Activated T-cell treated with anti-CD3 and anti-CD28 coated beads, Interleukin-2, amount 50 U/mL, for 4 hours (primary cell): ENCODE data around the gene PHPT1. TPM values are rescaled to one million over a fixed set of nuclear protein-coding genes. Genes with fewer than 3 reads are reported as not detected.

Experiments used
- ATAC-seq, 2 donors: fragments of 200-7000 bp; cut with Tn5 transposase; one replicate each; pipeline ENCODE4 v1.10.0; 2021
- DNase-seq: peaks from one replicate; pipeline ENCODE4 v3.0.0-alpha.2; 2020
- H3K27me3 Mint-ChIP-seq: one replicate; pipeline ENCODE4 v1.8.0; 2021; ENCODE audit warnings: low read depth, mixed read lengths
- H3K36me3 Mint-ChIP-seq: one replicate; pipeline ENCODE4 v1.8.0; 2022; ENCODE audit warnings: mixed read lengths; ENCODE audit not compliant: insufficient read depth
- H3K4me1 Mint-ChIP-seq: one replicate; pipeline ENCODE4 v1.8.0; 2021; ENCODE audit warnings: low read depth, mixed read lengths
- H3K4me3 Mint-ChIP-seq: one replicate; pipeline ENCODE4 v1.8.0; 2021; ENCODE audit warnings: mild to moderate bottlenecking, moderate library complexity, mixed read lengths
- H3K9me3 Mint-ChIP-seq: one replicate; pipeline ENCODE4 v1.8.0; 2021; ENCODE audit warnings: mixed read lengths
- total RNA-seq, 3 donors: library from RNA; stranded (reverse); gene quantifications; one replicate each; pipeline ENCODE4 v1.2.1, GENCODE V29; 2021

Gene PHPT1
- total RNA-seq, 3 donors from 2014 or later: 112 to 120 (median 119) TPM

DNA sequence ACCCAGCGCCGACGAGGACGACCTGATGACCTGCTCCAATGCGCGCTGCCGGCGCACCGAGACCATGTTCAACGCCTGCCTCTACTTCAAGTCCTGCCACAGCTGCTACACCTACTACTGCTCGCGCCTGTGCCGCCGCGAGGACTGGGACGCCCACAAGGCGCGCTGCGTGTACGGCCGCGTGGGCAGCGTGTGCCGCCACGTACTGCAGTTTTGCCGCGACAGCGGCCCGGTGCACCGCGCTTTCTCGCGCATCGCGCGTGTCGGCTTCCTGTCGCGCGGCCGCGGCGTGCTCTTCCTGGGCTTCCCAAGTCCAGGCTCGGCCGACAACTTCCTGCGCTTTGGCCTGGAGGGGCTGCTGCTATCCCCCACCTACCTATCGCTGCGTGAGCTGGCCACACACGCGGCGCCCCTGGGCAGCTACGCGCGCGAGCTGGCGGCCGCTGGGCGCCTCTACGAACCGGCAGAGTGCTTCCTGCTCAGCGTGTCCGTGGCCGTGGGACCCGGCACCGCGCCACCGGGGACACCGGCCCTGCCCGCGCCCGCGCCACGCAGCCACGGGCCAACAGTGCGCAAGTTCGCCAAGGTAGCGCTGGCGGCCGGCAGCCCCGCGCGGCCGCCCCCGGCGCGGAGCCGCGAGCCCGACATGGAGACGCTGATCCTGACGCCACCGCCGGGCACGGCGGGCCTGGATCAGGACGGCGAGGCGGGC is 2.7 kb upstream of the PHPT1 start:
- H3K9me3 Mint-ChIP-seq: no peaks in the 10 kb centered on the region
- ATAC-seq (no peak), DNase-seq (peak; percentile 36)
- no peaks in the 10 kb centered on the region for H3K36me3 Mint-ChIP-seq
- H3K27me3 Mint-ChIP-seq: peaks cover 16% of the 10 kb centered on the region
- H3K4me1 Mint-ChIP-seq: peaks cover 27% of the 10 kb centered on the region
- H3K4me3 Mint-ChIP-seq: peak overlapping the region; percentile 37

DNA sequence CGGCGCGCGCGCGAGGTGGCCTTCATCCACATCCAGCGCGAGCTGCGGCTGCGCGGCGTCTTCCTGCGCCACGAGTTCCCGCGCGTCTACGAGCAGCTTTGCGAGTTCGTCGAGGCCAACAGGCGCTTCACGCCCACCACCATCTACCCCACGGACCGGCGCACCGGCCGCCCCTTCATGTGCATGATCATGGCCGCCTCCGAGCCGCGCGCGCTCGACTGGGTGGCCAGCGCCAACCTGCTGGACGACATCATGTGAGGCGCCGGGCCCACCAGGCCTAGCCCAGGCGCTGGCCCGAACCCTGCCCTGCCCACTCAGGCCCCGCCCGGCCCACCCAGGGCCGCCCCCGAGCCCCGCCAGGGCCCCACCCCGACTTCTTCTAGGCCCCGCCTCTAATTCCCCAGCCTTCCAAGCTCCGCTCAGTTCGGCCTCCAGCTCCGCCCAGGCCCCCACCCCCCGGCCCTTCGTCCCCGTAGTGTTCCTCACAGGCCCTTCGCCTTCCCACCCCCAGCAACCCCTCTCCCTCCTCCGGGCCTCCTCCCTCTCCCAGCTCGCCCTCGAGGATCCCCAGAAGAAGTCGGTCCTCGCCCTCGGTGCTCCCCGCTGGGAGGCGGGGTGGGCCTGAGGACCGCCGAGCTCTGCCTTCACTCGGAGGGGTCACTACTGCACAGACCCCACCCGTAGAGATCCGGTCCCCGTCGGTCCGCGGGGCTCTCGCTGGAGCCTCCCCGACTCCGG is 2.0 kb upstream of the PHPT1 start:
- H3K36me3 Mint-ChIP-seq: no peaks in the 10 kb centered on the region
- H3K4me1 Mint-ChIP-seq: peaks cover 23% of the 10 kb centered on the region
- H3K4me3 Mint-ChIP-seq: peak overlapping the region; percentile 91
- ATAC-seq (no peak), DNase-seq (no peak)
- peaks cover 16% of the 10 kb centered on the region for H3K27me3 Mint-ChIP-seq
- no peaks in the 10 kb centered on the region for H3K9me3 Mint-ChIP-seq

DNA sequence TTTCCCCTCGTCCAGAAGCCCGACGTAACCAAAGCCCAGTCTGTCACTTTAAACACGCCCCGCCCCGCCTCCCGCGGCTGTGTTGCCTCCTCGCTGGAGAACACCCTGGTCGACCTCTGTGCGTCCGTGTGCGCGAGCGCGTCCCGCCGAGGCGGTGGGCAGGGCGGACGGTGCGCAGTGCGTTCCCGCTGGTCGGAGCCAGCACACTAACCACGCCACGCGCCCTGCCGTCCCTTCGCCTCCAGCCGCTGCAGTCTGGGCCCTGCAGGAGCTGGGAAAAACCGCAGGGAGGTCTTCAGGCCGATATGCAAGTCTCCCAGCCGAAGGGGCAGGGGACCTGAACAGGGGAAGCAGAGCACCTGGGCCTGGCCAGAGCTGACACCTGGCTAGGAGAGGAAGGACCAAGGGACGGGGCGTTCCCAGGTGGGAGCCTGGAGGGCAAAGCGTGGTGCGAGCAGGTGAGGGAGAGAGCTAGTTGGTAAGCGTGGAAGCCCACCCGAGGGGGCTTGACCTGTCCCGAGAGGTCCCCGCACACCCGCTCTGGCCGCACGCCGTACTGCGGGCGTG is 1.3 kb upstream of the PHPT1 start:
- no peaks in the 10 kb centered on the region for H3K36me3 Mint-ChIP-seq
- H3K4me3 Mint-ChIP-seq: peak overlapping the region; percentile 91
- peak; percentile 25 to 27 for ATAC-seq
- peaks cover 21% of the 10 kb centered on the region for H3K4me1 Mint-ChIP-seq
- peaks cover 16% of the 10 kb centered on the region for H3K27me3 Mint-ChIP-seq
- DNase-seq: peak; percentile 56
- H3K9me3 Mint-ChIP-seq: no peaks in the 10 kb centered on the region

DNA sequence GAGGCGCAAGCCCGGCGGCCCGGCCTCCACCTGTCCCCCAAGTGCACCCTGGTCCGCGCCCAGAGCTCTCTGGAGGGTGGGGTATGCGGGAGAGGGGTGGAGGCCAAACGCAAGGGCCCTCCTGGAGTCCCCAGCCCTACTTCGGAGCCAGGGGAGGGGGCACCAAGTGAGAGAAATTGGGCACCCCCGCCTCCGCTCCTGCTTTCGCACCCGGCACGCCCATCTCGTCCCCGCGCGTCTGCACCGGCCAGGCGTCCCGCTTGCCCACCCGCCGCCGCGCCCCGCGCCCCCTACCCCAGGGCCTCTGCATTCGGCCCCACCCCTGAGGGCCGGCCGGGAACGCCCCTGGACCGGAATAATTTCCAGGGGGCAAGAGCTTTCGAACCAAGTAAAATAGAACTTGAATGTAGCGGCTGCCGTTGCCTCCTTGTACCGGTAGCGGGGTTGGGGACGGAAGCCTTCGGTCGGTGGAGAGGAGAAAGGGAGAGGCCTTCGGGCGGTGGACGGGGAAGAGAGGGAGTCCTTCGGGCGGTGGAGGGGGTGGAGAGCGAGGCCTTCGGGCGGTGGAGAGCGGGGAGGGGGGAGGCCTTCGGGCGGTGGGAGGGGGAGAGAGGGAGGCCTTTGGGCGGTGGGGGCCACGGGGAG is 694 bp upstream of the PHPT1 start:
- Mint-ChIP-seq H3K4me3 (peak overlapping the region; percentile 91), H3K27me3 (peaks cover 16% of the 10 kb centered on the region), H3K9me3 (no peaks in the 10 kb centered on the region), H3K36me3 (no peaks in the 10 kb centered on the region), H3K4me1 (peaks cover 19% of the 10 kb centered on the region)
- ATAC-seq (peak; percentile 6 to 7), DNase-seq (no peak)

DNA sequence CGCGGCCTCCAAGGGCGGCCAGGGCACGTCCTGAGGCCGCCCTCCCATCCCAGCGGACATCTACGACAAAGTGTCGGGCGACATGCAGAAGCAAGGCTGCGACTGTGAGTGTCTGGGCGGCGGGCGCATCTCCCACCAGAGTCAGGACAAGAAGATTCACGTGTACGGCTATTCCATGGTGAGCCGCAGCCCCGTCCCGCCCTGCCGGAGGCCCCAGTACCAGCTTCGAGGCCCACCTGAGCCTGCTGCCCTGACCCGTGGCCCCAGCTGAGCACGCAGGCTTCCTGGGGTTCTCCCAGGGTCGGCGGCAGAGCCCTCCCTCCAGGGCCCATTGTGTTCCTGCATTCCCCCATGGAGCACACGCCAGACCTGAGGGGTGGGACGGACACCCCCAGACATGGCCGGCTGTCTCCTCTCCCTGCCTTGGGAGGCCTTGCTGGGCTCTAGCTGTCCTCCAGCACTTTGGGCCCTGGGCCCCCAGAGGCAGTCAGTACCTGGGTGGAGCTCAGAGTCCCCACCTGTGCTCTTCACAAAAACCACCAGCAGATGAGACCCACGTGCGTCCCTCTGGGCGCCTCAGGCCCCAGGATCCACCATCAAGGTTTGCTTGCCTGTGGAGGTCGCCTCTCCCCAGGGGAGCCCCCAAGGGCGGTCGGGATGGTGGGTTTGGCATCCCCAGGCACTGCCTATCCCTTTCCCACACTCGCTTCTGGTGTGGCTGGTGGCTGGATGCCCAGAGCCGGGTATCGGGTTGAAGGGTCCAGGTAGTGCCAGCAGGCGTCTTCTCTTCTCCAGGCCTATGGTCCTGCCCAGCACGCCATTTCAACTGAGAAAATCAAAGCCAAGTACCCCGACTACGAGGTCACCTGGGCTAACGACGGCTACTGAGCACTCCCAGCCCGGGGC is 1.0 kb downstream of the PHPT1 start:
- H3K4me3 Mint-ChIP-seq: peak overlapping the region; percentile 91
- ATAC-seq (no peak), DNase-seq (no peak)
- H3K27me3 Mint-ChIP-seq: peaks cover 15% of the 10 kb centered on the region
- H3K36me3 Mint-ChIP-seq: no peaks in the 10 kb centered on the region
- no peaks in the 10 kb centered on the region for H3K9me3 Mint-ChIP-seq
- peaks cover 15% of the 10 kb centered on the region for H3K4me1 Mint-ChIP-seq

DNA sequence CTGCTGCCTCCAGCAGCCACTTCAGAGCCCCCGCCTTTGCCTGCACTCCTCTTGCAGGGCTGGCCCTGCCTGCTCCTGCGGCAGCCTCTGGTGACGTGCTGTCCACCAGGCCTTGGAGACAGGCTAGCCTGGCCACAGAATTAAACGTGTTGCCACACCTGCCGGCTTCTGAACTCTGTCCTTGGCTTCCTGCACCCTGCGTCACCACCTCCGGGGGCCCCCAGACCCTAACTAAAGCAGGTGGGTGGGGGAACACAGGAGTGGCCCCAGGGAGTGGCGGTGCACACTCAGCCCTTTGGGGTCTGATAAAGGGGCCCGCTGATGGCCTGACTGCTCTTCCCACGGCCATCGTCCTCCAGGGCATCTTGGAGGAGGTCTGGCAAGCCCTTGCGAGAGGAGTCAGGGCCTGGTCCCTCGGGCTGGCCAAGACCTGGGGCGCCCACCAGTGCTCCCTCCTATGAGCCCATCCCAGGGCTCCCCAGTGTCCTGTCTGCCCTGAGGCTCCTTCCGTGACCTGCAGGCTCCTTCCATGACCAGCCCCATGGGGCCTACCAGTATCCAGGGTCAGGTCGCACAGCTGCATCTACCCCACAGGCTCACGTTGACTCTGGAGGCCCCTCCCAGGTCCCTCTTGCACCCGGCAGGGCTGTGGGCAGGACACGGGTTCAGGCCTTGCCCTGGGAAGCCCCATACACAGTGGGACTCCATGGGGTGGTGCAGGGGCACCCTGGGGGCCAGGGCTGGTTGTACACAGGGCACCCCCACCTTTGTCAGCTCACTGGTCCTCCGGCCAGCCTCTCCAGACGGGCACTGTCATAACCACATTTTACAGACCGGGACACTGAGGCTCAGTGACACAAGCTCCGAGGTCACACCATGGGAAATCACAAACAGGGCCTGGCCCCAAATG is 1.9 kb downstream of the PHPT1 start:
- Mint-ChIP-seq H3K27me3 (peaks cover 12% of the 10 kb centered on the region), H3K4me3 (peak overlapping the region; percentile 16), H3K9me3 (no peaks in the 10 kb centered on the region), H3K4me1 (peaks cover 14% of the 10 kb centered on the region), H3K36me3 (no peaks in the 10 kb centered on the region)
- DNase-seq: no peak
- ATAC-seq: no peak

DNA sequence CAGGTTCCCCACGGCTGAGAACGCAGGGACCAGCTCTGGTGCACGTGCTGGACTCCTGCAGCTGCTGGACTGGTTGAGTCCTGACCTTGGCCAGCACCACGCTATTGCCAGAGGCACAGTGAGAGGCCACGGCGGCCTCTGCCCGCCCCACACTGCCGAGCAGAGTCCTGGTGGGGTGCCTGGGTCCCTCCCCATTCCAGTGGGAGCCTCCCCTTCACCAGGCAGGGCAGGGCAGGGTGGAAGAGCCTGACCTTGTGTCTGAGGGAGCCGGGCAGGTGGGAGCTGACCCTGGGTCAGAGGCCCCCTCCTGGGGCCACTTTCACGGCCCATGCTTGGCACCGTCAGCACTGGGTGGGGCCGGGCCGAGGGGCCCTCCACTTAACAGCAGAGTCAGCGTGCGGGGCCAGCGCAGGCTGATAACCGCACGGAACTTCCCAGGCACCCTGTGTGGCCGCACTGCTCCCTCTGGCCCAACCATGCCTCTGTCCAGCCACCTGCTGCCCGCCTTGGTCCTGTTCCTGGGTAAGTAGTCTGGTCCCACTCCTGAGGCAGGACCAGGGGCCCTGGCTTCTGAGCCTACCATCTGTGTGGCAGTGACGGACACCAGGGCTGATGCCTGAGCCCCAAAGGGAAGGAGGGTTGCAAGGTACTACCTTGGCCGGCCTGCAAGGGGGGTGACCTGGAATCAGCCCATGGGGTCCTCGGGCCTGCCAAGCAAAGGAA is 2.9 kb downstream of the PHPT1 start, which contains the start of gene MAMDC4:
TSS of gene MAMDC4 (plus strand) at position 406 of the 723 bp plus-strand sequence. CDS start at position 477, 71 bp downstream.
- ATAC-seq (no peak), DNase-seq (no peak)
- H3K9me3 Mint-ChIP-seq: no peaks in the 10 kb centered on the region
- no peaks in the 10 kb centered on the region for H3K36me3 Mint-ChIP-seq
- H3K4me3 Mint-ChIP-seq: no peak within 1 kb of the TSS
- peaks cover 11% of the 10 kb centered on the region for H3K4me1 Mint-ChIP-seq
- peaks cover 7% of the 10 kb centered on the region for H3K27me3 Mint-ChIP-seq

DNA sequence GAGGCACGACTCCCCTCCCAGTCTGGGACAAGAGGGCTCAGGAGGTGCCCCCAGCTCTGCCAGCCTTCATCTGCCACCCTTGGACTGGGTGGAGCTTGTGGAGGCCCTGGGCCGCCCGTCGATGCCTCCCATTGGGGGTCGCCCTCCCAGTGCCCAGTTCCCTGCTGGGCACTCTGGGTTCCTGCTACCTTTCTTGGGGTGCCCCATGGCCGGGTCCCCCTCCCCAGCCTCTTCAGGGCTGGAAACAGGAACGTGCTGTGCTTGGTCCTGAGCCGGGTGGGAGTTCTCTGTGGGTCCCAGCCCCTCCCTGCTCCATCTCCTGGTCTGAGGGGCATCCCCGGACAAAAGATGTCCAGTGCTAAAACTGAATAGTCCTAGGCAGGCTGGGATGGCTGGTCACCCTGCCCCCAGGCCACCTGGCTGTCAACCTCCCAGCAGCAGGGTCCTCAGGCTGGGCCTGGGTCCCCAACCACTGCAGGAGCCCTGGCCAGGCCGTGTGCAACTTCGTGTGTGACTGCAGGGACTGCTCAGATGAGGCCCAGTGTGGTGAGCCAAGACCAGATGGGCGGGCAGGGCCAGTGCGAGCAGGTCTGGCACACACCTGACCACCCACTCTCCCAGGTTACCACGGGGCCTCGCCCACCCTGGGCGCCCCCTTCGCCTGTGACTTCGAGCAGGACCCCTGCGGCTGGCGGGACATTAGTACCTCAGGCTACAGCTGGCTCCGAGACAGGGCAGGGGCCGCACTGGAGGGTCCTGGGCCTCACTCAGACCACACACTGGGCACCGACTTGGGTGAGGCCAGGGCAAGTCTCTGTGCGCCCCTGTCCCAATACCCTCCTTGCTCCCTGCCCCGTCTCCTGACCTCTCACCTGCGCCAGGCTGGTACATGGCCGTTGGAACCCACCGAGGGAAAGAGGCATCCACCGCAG is 3.7 kb downstream of the PHPT1 start:
- Mint-ChIP-seq H3K4me1 (peaks cover 6% of the 10 kb centered on the region), H3K9me3 (no peaks in the 10 kb centered on the region), H3K4me3 (no peak overlapping the region), H3K36me3 (no peaks in the 10 kb centered on the region), H3K27me3 (peaks cover 2% of the 10 kb centered on the region)
- ATAC-seq: no peak
- no peak for DNase-seq

DNA sequence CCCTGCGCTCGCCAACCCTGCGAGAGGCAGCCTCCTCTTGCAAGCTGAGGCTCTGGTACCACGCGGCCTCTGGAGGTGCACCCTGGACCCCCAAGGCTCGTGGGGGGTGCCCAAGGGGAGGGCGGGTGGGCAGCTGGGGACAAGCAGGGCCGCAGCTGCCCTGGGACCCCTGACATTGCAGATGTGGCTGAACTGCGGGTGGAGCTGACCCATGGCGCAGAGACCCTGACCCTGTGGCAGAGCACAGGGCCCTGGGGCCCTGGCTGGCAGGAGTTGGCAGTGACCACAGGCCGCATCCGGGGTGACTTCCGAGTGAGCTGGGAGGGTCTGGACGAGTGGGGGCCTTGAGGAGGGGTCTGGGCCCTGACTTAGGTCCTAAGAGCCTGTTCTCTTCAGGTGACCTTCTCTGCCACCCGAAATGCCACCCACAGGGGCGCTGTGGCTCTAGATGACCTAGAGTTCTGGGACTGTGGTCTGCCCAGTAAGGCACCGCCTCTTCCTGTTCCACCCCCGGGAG is 4.4 kb downstream of the PHPT1 start:
- peaks cover 5% of the 10 kb centered on the region for H3K4me1 Mint-ChIP-seq
- ATAC-seq: no peak
- H3K36me3 Mint-ChIP-seq: no peaks in the 10 kb centered on the region
- no peak overlapping the region for H3K4me3 Mint-ChIP-seq
- no peaks in the 10 kb centered on the region for H3K9me3 Mint-ChIP-seq
- no peaks in the 10 kb centered on the region for H3K27me3 Mint-ChIP-seq
- DNase-seq: no peak

DNA sequence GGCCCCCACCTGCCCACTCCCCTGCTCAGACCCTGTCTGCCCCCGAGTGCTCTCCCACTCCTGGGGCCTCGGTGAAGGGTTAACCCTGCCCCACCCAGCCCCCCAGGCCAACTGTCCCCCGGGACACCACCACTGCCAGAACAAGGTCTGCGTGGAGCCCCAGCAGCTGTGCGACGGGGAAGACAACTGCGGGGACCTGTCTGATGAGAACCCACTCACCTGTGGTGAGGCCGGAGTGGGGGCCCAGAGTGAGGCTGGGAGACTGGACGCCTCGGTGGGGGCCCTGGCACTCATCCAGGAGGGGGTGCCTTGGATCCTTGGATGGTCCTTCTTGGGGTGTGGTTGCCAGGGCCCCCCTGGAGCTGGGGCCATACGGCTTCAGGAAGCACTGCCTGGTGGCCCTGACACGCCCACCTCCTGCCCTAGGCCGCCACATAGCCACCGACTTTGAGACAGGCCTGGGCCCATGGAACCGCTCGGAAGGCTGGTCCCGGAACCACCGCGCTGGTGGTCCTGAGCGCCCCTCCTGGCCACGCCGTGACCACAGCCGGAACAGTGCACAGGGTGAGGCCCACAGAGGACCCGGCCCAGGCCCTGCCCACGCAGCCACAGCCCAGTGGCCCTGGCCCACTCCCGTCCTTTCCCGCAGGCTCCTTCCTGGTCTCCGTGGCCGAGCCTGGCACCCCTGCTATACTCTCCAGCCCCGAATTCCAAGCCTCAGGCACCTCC is 5.1 kb downstream of the PHPT1 start:
- Mint-ChIP-seq H3K4me1 (peaks cover 5% of the 10 kb centered on the region), H3K27me3 (no peaks in the 10 kb centered on the region), H3K9me3 (no peaks in the 10 kb centered on the region), H3K4me3 (no peak overlapping the region), H3K36me3 (no peaks in the 10 kb centered on the region)
- ATAC-seq (no peak), DNase-seq (no peak)

DNA sequence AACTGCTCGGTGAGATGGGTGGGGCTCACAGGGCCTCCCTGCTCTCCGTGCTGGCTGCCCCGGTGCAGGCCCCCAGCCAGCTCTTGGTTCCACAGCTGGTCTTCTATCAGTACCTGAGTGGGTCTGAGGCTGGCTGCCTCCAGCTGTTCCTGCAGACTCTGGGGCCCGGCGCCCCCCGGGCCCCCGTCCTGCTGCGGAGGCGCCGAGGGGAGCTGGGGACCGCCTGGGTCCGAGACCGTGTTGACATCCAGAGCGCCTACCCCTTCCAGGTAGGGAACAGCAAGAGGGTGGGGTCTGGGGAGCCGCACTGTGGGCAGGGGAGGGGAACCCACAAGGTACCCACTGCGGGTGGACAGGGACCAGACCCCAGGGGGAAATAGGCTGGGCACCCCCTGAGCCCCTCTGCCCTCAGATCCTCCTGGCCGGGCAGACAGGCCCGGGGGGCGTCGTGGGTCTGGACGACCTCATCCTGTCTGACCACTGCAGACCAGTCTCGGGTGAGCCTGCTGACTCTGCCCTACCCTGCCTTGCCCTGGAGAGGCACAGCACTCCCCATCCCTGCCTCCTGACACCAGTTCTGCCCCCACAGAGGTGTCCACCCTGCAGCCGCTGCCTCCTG is 5.7 kb downstream of the PHPT1 start:
- Mint-ChIP-seq H3K4me1 (peaks cover 2% of the 10 kb centered on the region), H3K36me3 (no peaks in the 10 kb centered on the region), H3K27me3 (no peaks in the 10 kb centered on the region), H3K9me3 (no peaks in the 10 kb centered on the region), H3K4me3 (no peak overlapping the region)
- no peak for DNase-seq
- no peak for ATAC-seq
